GM19099 (cell line): Measurements from ENCODE around the gene DDHD1.
A peak's percentile ranks its signal among the peaks of the same experiment; 100 is the strongest.

Experiments
- POLR2A ChIP-seq: IDR thresholded peaks from 3 replicates; pipeline ENCODE4 v1.6.1; 2011; ENCODE audit warnings: low read depth; ENCODE audit not compliant: insufficient read length; ENCODE audit errors: extremely low read depth

Gene DDHD1

DNA sequence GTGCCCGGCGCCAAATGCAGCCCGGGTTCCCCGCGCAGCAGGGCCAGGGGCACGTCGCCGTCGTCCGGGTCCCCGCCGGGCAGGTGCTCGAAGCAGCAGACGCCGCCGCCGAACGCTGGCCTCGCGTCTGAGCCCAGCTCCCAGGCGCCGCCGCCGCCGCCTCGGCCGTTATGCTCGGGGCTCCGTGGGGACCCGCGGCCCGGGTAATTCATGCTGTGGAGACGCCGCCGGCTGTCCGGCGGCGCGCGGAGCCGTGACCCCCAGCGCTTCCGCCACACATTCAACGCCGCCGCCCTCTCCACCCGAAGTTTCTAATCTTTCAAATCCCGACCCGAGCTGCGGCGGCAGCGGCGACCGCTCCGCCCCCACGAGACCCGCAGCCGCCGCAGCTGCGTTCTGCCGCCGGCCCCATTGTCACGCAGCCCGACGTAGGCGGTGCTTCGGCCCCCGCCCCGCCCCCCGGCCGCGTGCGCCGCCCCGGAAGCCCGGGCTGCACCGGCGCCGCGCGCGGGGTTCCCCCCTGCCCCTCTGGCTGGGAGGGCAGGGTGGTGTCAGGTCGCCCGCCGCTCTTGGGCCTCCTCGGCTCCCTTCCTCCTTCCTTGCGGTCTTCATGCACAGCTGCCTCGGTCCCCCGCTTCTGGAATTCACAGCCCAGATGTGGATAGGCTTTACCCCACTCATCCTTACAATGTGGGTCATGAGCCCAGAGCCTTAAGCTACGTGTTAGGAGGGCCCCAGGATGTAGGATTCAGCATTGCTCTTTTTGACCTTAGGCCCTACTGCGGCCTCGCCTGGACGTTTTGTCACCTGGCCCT, at the start of gene DDHD1:
Gene DDHD1, minus strand, starts transcription at position 437 of the 815 bp plus-strand sequence. Its CDS starts 225 bp downstream, at position 212.
- TF ChIP-seq POLR2A, result peak; percentile 89

DNA sequence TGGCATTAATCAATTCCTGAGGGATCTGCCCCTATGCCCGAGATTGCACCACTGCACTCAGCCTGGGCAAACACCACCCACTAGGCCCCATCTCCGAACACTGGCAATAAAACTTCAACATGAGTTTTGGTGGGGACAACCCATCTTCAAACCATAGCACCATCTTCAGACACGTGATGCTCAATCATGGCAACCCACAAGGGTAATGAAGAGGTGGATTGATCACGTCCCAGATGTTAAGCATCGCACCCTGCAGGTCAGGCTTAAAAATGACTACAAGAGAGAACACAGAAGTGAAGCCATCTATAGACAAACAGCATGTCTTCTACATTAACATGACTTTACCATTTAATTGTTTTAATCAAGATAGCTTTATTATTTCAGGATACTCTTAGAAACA, 42.8 kb upstream of the DDHD1 start:
- no peak for TF ChIP-seq POLR2A

DNA sequence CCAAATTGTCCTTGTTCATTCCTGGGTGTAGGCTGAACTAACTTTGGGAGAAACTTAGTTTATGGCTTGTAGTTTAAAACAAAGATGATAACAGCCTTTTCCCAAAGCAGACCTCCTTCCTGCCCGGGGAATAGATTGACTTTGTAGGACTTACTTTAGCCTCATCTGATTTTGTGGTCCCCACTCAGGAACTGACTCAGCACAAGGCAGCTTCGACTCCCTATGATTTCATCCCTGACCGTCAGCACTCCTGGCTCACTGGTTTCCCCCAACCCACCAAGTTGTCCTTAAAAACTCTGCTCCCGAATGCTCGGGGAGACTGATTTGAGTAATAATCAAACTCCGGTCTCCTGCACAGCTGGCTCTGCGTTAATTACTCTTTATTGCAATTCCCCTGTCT, 40.1 kb upstream of the DDHD1 start:
- no peak for TF ChIP-seq POLR2A

DNA sequence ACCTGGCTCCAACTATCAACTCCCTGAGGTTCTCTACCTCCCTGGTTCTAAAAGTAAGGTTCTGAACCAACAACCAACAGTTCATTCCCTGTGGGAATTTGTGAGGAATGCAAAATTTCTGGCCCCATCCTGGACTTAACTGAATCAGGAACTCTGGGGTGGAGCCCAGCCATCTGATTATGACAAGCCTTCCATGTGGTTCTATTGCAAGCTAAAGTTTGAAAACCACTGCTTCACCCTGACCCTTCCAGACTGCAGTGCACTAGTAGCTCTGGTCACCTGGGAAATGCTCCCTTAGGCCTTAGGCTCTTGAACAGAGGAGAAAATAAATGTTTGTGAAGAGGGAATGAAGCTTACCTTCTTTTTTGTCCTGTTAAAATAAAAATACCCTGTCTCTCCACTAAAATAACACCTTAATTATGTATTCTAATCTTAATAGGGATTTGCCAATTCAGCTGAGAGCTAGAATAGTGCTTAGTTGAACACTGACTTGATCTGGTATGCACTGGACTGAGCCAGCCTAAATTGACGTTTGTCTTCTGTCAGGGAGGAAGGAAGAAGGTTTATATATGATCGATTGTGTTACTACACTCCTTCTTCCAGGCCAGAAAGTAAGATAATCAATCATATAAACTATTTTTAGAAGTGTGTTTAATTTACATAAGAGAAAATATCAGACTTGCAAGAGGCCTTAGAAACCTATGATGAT, 39.1 kb upstream of the DDHD1 start:
- TF ChIP-seq POLR2A, result no peak

- no peak for TF ChIP-seq POLR2A
These were observed 37.8 kb upstream of the DDHD1 start for GRCh38 chr14:53190938-53191337.

- TF ChIP-seq POLR2A, result no peak
These were observed 34.9 kb upstream of the DDHD1 start for GRCh38 chr14:53187921-53188463.

DNA sequence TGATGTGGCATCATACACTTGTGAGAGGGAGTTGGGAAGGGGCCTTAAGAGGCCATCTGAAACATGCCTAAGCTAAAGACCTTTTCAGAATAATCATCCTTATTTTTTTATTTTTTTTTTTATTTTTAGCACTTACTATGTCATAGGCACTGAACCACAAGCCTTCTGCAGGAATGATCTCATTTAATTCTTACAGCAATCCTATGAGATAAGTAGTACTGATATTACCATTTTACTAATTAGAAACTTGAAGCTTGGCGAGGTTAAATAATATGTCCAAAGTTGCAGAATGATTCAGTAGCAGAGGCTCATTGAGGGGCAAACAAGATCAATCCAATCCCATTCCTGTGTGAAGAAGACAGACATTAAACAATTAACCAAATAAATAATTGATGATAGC, 33.4 kb upstream of the DDHD1 start:
- TF ChIP-seq POLR2A, result no peak

DNA sequence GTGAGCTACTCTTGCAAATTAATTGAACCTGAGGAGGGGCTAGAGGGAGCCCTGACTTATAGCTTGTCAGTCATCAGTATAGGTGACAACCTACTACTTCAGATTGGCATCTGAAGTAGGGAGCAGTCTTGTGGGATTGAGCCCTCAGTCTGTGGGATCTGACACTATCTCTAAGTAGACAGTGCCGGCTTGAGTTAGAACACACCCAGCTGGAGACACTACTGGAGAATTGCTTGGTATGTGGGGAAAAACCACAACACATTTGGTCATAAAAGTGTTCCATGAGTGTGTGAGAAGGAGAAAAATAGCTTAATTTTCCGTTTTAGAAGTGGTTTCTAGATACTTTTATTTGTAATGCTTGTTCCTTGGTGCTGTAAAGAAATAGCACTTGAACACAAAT, 30.5 kb upstream of the DDHD1 start:
- TF ChIP-seq POLR2A, result no peak

DNA sequence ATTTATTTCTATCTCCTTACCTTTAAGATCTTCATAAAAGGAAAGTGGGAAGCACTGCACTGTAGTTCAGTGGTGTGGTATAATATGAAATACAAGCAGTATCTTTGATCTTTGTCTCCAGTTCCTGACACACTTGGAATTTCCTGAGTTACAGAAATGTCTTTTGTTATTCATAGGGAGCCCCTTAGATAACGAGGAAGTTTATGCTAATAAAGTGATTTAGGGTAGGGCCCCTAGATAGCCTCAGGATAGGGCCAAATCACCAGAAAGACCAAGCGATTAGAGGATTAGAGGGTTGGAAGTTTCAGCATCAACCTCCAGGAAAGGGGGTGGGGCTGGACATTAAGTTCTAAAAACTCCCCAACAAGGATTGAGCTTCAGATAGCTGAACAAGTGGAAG, 29.9 kb upstream of the DDHD1 start:
- TF ChIP-seq POLR2A, result no peak

GRCh38 chr14:53180272-53181221, 27.4 kb upstream of the DDHD1 start:
- TF ChIP-seq POLR2A, result no peak

DNA sequence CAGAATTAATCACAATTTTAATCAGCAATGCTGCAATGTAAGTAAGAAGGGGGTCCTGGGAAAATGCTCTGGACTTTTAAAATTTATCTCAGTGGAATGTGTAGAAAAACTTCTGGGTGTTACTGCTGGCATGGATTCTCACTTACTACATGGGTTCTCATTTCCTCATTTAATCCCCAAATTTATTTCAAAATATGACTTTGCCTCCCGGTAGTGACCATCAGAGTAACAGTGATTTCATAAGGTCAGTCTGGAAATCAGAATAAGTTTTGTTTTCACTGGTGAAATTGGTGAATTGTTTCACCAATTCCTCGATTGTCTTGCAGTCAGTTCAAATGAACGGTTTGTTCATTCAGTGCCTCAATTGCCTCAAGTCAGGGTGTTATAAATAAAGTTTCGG, 22.3 kb upstream of the DDHD1 start:
- TF ChIP-seq POLR2A, result no peak

DNA sequence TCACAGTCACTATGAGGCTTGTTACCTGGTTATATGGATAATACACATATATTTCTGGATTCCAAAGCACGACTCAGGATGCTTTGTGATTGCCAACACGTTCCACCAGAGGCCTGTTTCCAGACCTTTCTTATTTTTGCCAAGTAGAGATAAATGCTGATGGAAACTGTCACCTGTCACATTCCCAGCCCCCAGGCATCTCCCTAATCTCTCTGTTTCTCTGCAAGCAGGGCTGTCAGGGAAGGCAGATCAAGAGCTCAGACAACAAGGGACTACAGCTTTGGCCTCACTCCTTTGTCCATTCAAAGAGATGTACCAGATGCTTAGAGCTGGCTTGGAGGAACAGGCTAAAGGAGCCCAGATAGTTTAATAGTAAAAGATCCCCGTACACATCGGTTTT, 21.8 kb upstream of the DDHD1 start:
- TF ChIP-seq POLR2A, result no peak

- no peak for TF ChIP-seq POLR2A
These were observed 15.7 kb upstream of the DDHD1 start for GRCh38 chr14:53168786-53169185.

GRCh38 chr14:53167602-53168328, 14.6 kb upstream of the DDHD1 start:
- TF ChIP-seq POLR2A, result no peak
